K562 (cell line): Measurements from ENCODE around the gene CRYZL1. TPM values are rescaled to one million over a fixed set of nuclear protein-coding genes. Genes with fewer than 3 reads are reported as not detected.

Experiments used
- ARID2 ChIP-seq: fragments of 450-650 bp; IDR thresholded peaks from 2 replicates; pipeline ENCODE4 v1.6.1; 2017; ENCODE audit warnings: antibody characterized with exemption, mild to moderate bottlenecking
- ATF3 ChIP-seq, 2 experiments: fragments of 450-650 bp in 1 of 2; sonication (generic) in 1 of 2; formaldehyde crosslinking in 1 of 2; IDR thresholded peaks in 1 of 2; conservative IDR thresholded peaks in 1 of 2; 2 replicates each; pipeline versions ENCODE4 v1.6.1 to v1.8.1; 2016 to 2023; ENCODE audit warnings: mild to moderate bottlenecking in 2 of 2, moderate library complexity in 2 of 2, inconsistent platforms in 1 of 2, missing genetic modification reagents in 1 of 2
- CBFA2T3 ChIP-seq: fragments of 450-650 bp; IDR thresholded peaks from 2 replicates; pipeline ENCODE4 v1.6.1; 2017
- CEBPB ChIP-seq: fragments of 450-650 bp; IDR thresholded peaks from 2 replicates; pipeline ENCODE4 v1.6.1; 2016; ENCODE audit warnings: missing genetic modification characterization, missing compliant biosample characterization
- CEBPG ChIP-seq, 3 experiments: fragments of 200-800 bp in 1 of 3; sonication (Bioruptor generic) in 1 of 3; sonication (generic) in 1 of 3; formaldehyde crosslinking in 1 of 3; IDR thresholded peaks in 2 of 3; conservative IDR thresholded peaks in 1 of 3; 2 replicates each; pipeline versions ENCODE4 v1.6.1 to v1.8.0; 2016 to 2022; ENCODE audit warnings: missing compliant biosample characterization in 2 of 3, missing genetic modification characterization in 2 of 3, mild to moderate bottlenecking in 1 of 3, missing genetic modification reagents in 1 of 3
- CHAMP1 ChIP-seq: fragments of 450-650 bp; IDR thresholded peaks from 2 replicates; pipeline ENCODE4 v1.6.1; 2016; ENCODE audit warnings: mild to moderate bottlenecking
- DMBX1 ChIP-seq: fragments of 250-450 bp; sonication (Bioruptor Pico); IDR thresholded peaks from 2 replicates; pipeline ENCODE4 v1.8.0; 2022; ENCODE audit warnings: inconsistent platforms, mild to moderate bottlenecking, moderate library complexity, borderline replicate concordance
- DNMT1 ChIP-seq: fragments of 450-650 bp; IDR thresholded peaks from 2 replicates; pipeline ENCODE4 v1.6.1; 2016; ENCODE audit warnings: antibody characterized with exemption, mild to moderate bottlenecking
- IRF9 ChIP-seq: fragments of 450-650 bp; IDR thresholded peaks from 2 replicates; pipeline ENCODE4 v1.6.1; 2016; ENCODE audit warnings: missing biosample characterization, missing genetic modification characterization
- JUND ChIP-seq, 2 experiments: IDR thresholded peaks; 2 replicates in 1 of 2; 3 replicates in 1 of 2; pipeline ENCODE4 v1.6.1; 2011; ENCODE audit warnings: borderline replicate concordance in 2 of 2, low read depth in 2 of 2, low read length in 2 of 2, improper control_type of control experiment in 1 of 2, missing biosample characterization in 1 of 2, missing genetic modification characterization in 1 of 2, missing genetic modification reagents in 1 of 2
- NR3C1 ChIP-seq: sonication (generic); formaldehyde crosslinking; IDR thresholded peaks from 2 replicates; pipeline ENCODE4 v1.8.1; 2022; ENCODE audit warnings: missing genetic modification reagents
- RCOR1 ChIP-seq, 2 experiments: IDR thresholded peaks; 2 replicates each; pipeline ENCODE4 v1.6.1; 2012; ENCODE audit warnings: low read depth in 2 of 2, low read length in 2 of 2, borderline replicate concordance in 1 of 2, improper control_type of control experiment in 1 of 2
- SAFB2 ChIP-seq: fragments of 200-400 bp; formaldehyde crosslinking; IDR thresholded peaks from 2 replicates; pipeline ENCODE4 v1.6.1; 2018; ENCODE audit warnings: borderline replicate concordance, low read length, low read depth, moderate library complexity; ENCODE audit not compliant: severe bottlenecking
- SMAD4 ChIP-seq: fragments of 250-450 bp; sonication (Bioruptor Pico); conservative IDR thresholded peaks from 2 replicates; pipeline ENCODE4 v1.8.0; 2021; ENCODE audit warnings: inconsistent platforms, mild to moderate bottlenecking, moderate library complexity
- SMARCA4 ChIP-seq: fragments of 450-650 bp; IDR thresholded peaks from 2 replicates; pipeline ENCODE4 v1.6.1; 2016
- SMARCE1 ChIP-seq: fragments of 450-650 bp; IDR thresholded peaks from 2 replicates; pipeline ENCODE4 v1.7.1; 2016; ENCODE audit warnings: mild to moderate bottlenecking
- TCF3 ChIP-seq: sonication (generic); formaldehyde crosslinking; IDR thresholded peaks from 2 replicates; pipeline ENCODE4 v1.4.0; 2020; ENCODE audit warnings: mild to moderate bottlenecking, missing genetic modification reagents
- ZNF764 ChIP-seq: fragments of 250-450 bp; sonication (Bioruptor Pico); IDR thresholded peaks from 2 replicates; pipeline ENCODE4 v1.4.0; 2020; ENCODE audit warnings: low read depth, mild to moderate bottlenecking, moderate library complexity
- polyA plus RNA-seq, 8 experiments: library from polyadenylated mRNA; depleted of rRNA in 4 of 8; stranded (reverse) in 5 of 8; unstranded in 3 of 8; fragments of >200 nt; fragmentation: Nextera tagmentation in 2 of 8; fragmentation: Illumina TruSeq in 1 of 8; extraction: Ambion mirVana in 2 of 8; extraction: Trizol in 1 of 8; gene quantifications; 2 replicates each; pipeline versions ENCODE4 v1.2.1 to v1.2.3, GENCODE V29; 2011 to 2014; ENCODE audit warnings: inconsistent platforms in 1 of 8, missing spikeins in 1 of 8
- total RNA-seq, 7 experiments: library from RNA; depleted of rRNA in 6 of 7; stranded (reverse); fragments of >200 nt in 6 of 7; fragmentation: Illumina TruSeq in 2 of 7; extraction: Trizol in 2 of 7; gene quantifications; 2 replicates each; pipeline versions ENCODE4 v1.2.1 to v1.2.3, GENCODE V29; 2011 to 2021; ENCODE audit warnings: low replicate concordance in 1 of 7

CRYZL1 gene
- total and polyA plus RNA-seq, 9 of the 15 experiments (the other 6 are each of a cell fraction or from before 2014, with no cell fraction given) = 19.9 to 98.2 (median 39.2) TPM

GRCh38 chr21:33584455-33584854 lies 57.1 kb downstream of the CRYZL1 start (continued):
- TF ChIP-seq SMARCA4 (peak; percentile 21; the same call in 1 of the 2 replicates), IRF9 (tag) (peak; percentile 50; the same call in 1 of the 2 replicates), SMARCE1 (no peak), ATF3 (IDR thresholded peaks at IDR 0.05) (peak; percentile 85), ATF3 (CRISPR knock-in tag; conservative IDR thresholded peaks at IDR 0.05) (no peak), DNMT1 (no peak), JUND (IDR thresholded peaks at IDR 0.05; ENCODE audit: borderline replicate concordance, low read depth, low read length) (peak; percentile 10; the same call in 1 of the 2 replicates), JUND (tag; IDR thresholded peaks at IDR 0.05; ENCODE audit: borderline replicate concordance, low read depth, low read length) (no peak; the same call in 2 of the 3 replicates), CBFA2T3 (peak; percentile 37; the same call in 1 of the 2 replicates), RCOR1 (IDR thresholded peaks at IDR 0.05; ENCODE audit: borderline replicate concordance in 1 of 2, low read depth in 2 of 2, low read length in 2 of 2) (no peak), TCF3 (peak; percentile 52), CHAMP1 (0 out of 2 replicates have a peak, but pooled peaks have one; percentile 39), ARID2 (no peak), SMAD4 (CRISPR knock-in tag) (peak; percentile 72; the same call in 1 of the 2 replicates), SAFB2 (no peak), DMBX1 (CRISPR knock-in tag) (peak; percentile 66; the same call in 1 of the 2 replicates), CEBPB (peak; percentile 67), ZNF764 (CRISPR knock-in tag) (no peak), NR3C1 (CRISPR knock-in tag) (no peak), CEBPG (CRISPR knock-in tag; IDR thresholded peaks at IDR 0.05) (peak; percentile 80), CEBPG (tag; conservative IDR thresholded peaks at IDR 0.05 in 1 of 2, IDR thresholded peaks at IDR 0.05 in 1 of 2) (peak; percentile 30 to 81; a peak in 3 of 4 replicates)
